ENCODE measurements around the gene GPR156.

GPR156 gene

GRCh38 chr3:120155108-120155507 lies 129.9 kb downstream of the GPR156 start:
- Mint-ChIP-seq H3K4me3 (no peak overlapping the region), H3K9me3 (peaks cover 18 to 20% of the 10 kb centered on the region in 2 donors), H3K4me1 (no peaks in the 10 kb centered on the region), H3K36me3 (peaks cover 10 to 17% of the 10 kb centered on the region in 2 donors), H3K27me3 (peaks cover 5 to 11% of the 10 kb centered on the region in 2 donors), H3K27ac (no peak overlapping the region)
- DNase-seq (no peak), ATAC-seq (replicated peaks) (no peak)

DNA sequence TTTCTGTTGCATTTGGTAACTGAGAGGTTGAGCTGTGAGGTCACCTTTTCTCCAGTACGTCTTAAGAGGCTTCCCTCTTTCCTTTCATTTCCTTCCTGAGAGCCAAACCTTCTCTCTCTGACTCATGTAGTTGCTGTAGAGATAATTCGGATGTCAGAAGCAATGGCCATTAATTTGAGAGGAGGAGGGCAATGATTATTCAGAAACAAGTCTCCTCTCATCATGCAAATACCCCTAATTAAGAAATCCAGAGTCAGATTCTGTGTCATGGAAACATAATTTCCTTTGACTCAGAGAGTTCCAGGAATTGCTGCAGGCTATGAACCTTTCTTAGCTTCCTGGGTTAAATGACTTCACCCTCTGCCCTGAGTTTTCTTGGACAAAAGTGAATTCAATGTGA lies 131.7 kb downstream of the GPR156 start:
- H3K9me3 Mint-ChIP-seq, result peaks cover 18 to 20% of the 10 kb centered on the region in 2 donors
- ATAC-seq (replicated peaks) (no peak), DNase-seq (no peak)
- peaks cover 2 to 5% of the 10 kb centered on the region in 2 donors for H3K4me1 Mint-ChIP-seq
- H3K27me3 Mint-ChIP-seq, result peaks cover 5 to 11% of the 10 kb centered on the region in 2 donors
- H3K27ac Mint-ChIP-seq, result no peak overlapping the region
- peaks cover 10 to 17% of the 10 kb centered on the region in 2 donors for H3K36me3 Mint-ChIP-seq
- H3K4me3 Mint-ChIP-seq, result no peak overlapping the region

DNA sequence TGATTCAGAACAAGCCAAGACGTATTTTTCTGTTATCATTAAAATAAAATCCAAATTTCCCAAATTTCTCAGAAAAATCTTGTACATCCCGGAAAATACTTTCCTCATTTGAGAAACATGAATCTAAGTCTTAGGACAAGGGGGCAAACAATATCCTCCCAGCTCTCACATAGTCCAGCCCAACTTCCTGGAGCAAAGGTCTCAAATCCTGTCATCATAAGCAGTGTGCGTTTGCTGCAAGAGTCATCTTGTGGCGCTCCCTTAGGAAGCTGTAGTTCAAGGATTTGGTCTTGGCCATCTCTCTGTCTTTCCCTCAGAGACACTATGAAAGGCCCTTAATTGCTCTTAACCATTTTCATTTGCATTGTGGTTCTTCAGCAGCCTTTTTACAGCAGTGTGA lies 133.2 kb downstream of the GPR156 start:
- ATAC-seq (replicated peaks) (no peak), DNase-seq (no peak)
- Mint-ChIP-seq H3K4me1 (peaks cover 2 to 6% of the 10 kb centered on the region in 2 donors), H3K27ac (no peak overlapping the region), H3K4me3 (no peak overlapping the region), H3K27me3 (peaks cover 5 to 11% of the 10 kb centered on the region in 2 donors), H3K9me3 (peaks cover 18 to 20% of the 10 kb centered on the region in 2 donors), H3K36me3 (peaks cover 10 to 17% of the 10 kb centered on the region in 2 donors)

DNA sequence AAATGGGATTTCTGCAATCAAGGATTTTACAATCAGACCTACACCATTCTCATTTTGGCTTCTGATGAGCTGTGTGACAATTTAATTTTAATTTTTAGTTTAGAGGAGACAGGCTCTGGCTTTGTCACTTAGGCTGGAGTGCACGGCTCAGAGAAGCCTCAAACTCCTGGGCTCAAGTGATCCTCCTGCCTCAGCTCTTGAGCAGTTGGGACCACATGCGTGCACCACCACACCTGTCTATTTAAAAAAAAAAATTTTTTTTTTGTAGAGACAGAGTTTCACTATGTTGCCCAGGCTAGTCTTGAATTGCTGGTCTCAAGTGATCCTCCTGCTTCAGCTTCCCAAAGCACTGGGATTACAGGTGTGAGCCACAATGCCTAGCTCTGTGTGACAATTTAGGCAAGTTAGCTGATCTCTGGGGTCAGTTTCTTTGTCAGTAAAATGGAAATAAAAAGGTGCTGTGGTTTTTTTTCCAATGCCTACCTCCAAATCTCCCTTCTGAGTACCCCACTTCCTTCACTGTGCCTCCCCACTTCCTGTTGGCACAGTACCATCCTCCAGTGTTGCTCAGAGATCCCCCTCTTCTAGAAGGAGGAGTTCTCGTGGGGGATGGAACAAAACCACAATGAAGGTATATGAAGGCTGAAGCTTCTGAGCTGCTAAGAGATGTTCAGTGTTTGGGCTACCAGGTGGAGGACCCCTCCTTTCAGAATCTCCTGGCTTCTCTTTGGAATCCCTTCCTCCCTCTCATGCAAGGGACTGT lies 136.7 kb downstream of the GPR156 start:
- Mint-ChIP-seq H3K36me3 (no peaks in the 10 kb centered on the region), H3K4me1 (peaks cover 4 to 13% of the 10 kb centered on the region in 2 donors), H3K9me3 (no peaks in the 10 kb centered on the region), H3K27me3 (peaks cover 5 to 7% of the 10 kb centered on the region in 2 donors), H3K27ac (no peak overlapping the region), H3K4me3 (no peak overlapping the region)
- DNase-seq (no peak), ATAC-seq (replicated peaks) (no peak)

DNA sequence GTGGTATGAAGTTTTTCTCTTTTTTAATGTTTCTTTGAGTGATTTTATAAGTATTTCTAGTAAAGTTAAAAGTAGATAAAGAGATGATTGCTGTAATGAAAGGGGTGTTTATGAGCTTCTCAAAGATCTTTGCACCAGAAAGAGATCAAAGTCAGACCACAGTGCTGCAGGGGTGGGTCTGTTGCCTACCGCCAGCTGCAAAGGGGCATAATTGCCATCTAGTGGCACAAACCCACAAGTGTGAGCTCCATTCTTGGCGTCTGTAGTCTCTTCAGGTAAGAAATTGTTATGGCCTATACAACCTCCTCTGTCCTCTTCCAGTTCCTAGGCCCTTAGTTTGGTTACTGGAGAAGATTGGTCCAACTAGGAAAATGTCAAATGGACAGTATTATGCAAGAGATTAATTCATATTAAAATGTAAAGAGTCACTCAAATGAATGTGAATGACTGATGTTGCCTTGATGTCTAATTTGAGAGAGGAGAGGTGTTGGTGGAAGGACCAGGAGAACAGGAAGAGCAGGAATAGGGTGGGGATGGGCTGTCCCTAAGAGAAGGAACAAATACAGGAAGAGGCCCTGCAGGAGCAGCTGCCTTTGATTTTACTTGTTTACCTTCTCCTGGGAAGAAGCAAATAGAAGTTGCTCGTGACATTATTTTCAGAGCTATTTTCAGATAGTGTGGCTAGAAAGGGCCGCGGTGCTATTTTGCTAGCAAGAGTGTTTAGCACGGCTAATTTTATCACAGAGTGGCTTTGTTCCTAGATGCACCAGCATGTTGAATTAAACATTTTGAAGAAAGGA lies 137.8 kb downstream of the GPR156 start:
- peak; percentile 11 for DNase-seq
- Mint-ChIP-seq H3K27ac (no peak overlapping the region), H3K27me3 (peaks cover 0 to 7% of the 10 kb centered on the region in 2 donors), H3K9me3 (no peaks in the 10 kb centered on the region), H3K4me1 (peaks cover 4 to 13% of the 10 kb centered on the region in 2 donors), H3K4me3 (no peak overlapping the region), H3K36me3 (no peaks in the 10 kb centered on the region)
- ATAC-seq (replicated peaks), result peak; percentile 64 to 68

GRCh38 chr3:120145542-120146285 lies 139.3 kb downstream of the GPR156 start:
- ATAC-seq (replicated peaks) (peak; percentile 79 to 89), DNase-seq (no peak)
- Mint-ChIP-seq H3K27me3 (no peaks in the 10 kb centered on the region), H3K9me3 (peaks cover 0 to 3% of the 10 kb centered on the region in 2 donors), H3K36me3 (no peaks in the 10 kb centered on the region), H3K27ac (peak overlapping the region; percentile 25), H3K4me1 (peaks cover 4 to 13% of the 10 kb centered on the region in 2 donors), H3K4me3 (no peak overlapping the region)

GRCh38 chr3:120144267-120144666 lies 140.8 kb downstream of the GPR156 start:
- no peak for DNase-seq
- no peak overlapping the region for H3K4me3 Mint-ChIP-seq
- no peaks in the 10 kb centered on the region for H3K27me3 Mint-ChIP-seq

GRCh38 chr3:120143676-120144075 lies 141.3 kb downstream of the GPR156 start:
- ATAC-seq (replicated peaks) (no peak), DNase-seq (no peak)
- no peak overlapping the region for H3K4me3 Mint-ChIP-seq
- no peaks in the 10 kb centered on the region for H3K27me3 Mint-ChIP-seq
- H3K27ac Mint-ChIP-seq, result no peak overlapping the region
- H3K4me1 Mint-ChIP-seq, result peaks cover 4 to 12% of the 10 kb centered on the region in 2 donors
- peaks cover 0 to 3% of the 10 kb centered on the region in 2 donors for H3K9me3 Mint-ChIP-seq
- no peaks in the 10 kb centered on the region for H3K36me3 Mint-ChIP-seq

More at GRCh38 chr3:120144267-120144666, 140.8 kb downstream of the GPR156 start:
- ATAC-seq (replicated peaks), result no peak
- H3K36me3 Mint-ChIP-seq, result no peaks in the 10 kb centered on the region
- H3K4me1 Mint-ChIP-seq, result peaks cover 4 to 13% of the 10 kb centered on the region in 2 donors
- H3K9me3 Mint-ChIP-seq, result peaks cover 0 to 3% of the 10 kb centered on the region in 2 donors
- H3K27ac Mint-ChIP-seq, result no peak overlapping the region

DNA sequence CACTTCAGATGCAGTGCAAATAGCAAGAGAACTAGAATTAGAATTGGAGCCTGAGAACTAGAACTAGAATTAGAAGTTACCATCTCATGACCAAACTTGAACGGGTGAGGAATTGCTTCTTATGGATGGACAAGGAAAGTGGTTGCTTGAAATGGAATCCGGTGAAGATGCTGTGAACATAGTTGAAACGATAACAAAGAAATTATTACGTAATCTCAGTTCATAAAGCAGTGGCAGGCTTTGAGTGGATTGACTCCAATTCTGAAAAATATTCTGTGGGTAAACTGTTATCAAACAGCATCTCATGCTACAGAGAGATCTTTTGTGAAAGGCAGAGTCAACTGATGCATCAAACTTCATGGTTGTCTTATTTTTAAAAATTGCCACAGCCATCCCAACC lies 142.8 kb downstream of the GPR156 start:
- no peak overlapping the region for H3K4me3 Mint-ChIP-seq
- peaks cover 0 to 3% of the 10 kb centered on the region in 2 donors for H3K9me3 Mint-ChIP-seq
- DNase-seq (no peak), ATAC-seq (replicated peaks) (no peak)
- H3K36me3 Mint-ChIP-seq, result no peaks in the 10 kb centered on the region
- no peak overlapping the region for H3K27ac Mint-ChIP-seq
- peaks cover 2 to 8% of the 10 kb centered on the region in 2 donors for H3K4me1 Mint-ChIP-seq
- no peaks in the 10 kb centered on the region for H3K27me3 Mint-ChIP-seq

GRCh38 chr3:120140098-120140742 lies 144.8 kb downstream of the GPR156 start:
- peaks cover 0 to 3% of the 10 kb centered on the region in 2 donors for H3K9me3 Mint-ChIP-seq
- no peaks in the 10 kb centered on the region for H3K27me3 Mint-ChIP-seq
- ATAC-seq (replicated peaks) (no peak), DNase-seq (no peak)
- H3K36me3 Mint-ChIP-seq, result no peaks in the 10 kb centered on the region
- H3K4me1 Mint-ChIP-seq, result peaks cover 0 to 2% of the 10 kb centered on the region in 2 donors
- H3K27ac Mint-ChIP-seq, result no peak overlapping the region
- H3K4me3 Mint-ChIP-seq, result no peak overlapping the region

DNA sequence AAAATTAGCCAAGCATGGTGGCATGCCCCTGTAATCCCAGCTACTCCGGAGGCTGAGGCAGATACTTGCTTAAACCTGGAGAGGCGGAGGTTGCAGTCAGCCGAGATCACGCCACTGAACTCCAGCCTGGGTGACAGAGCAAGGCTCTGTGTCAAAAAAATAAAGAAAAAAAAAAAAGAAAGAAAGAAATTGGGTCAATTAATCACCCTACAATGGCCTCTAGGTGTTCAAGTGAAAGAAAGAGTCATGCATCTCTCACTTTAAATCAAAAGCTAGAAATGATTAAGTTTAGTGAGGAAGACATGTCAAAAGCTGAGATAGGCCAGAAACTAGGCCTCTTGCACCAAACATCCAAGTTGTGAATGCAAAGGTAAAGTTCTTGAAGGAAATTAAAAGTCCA lies 145.9 kb downstream of the GPR156 start:
- Mint-ChIP-seq H3K36me3 (no peaks in the 10 kb centered on the region), H3K4me1 (no peaks in the 10 kb centered on the region), H3K4me3 (no peak overlapping the region), H3K27me3 (no peaks in the 10 kb centered on the region), H3K27ac (no peak overlapping the region), H3K9me3 (peaks cover 0 to 3% of the 10 kb centered on the region in 2 donors)
- ATAC-seq (replicated peaks) (no peak), DNase-seq (no peak)

GRCh38 chr3:120137548-120137947 lies 147.5 kb downstream of the GPR156 start:
- H3K36me3 Mint-ChIP-seq, result no peaks in the 10 kb centered on the region
- ATAC-seq (replicated peaks) (no peak), DNase-seq (no peak)
- H3K27me3 Mint-ChIP-seq, result no peaks in the 10 kb centered on the region
- no peak overlapping the region for H3K4me3 Mint-ChIP-seq
- no peak overlapping the region for H3K27ac Mint-ChIP-seq
- no peaks in the 10 kb centered on the region for H3K4me1 Mint-ChIP-seq
- peaks cover 0 to 3% of the 10 kb centered on the region in 2 donors for H3K9me3 Mint-ChIP-seq

- Mint-ChIP-seq H3K27ac (no peak overlapping the region), H3K4me3 (no peak overlapping the region), H3K9me3 (no peaks in the 10 kb centered on the region), H3K36me3 (no peaks in the 10 kb centered on the region), H3K27me3 (no peaks in the 10 kb centered on the region), H3K4me1 (no peaks in the 10 kb centered on the region)
- ATAC-seq (replicated peaks), result no peak
- DNase-seq, result no peak
These were observed 154.4 kb downstream of the GPR156 start for GRCh38 chr3:120130656-120131055.

Measured in stimulated activated naive B cell treated with anti-CD40 and anti-IgM and Interleukin-4, amounts not matched to agents 10 μg/mL and 1 μg/mL and 100 μg/mL, for 72 hours (primary cell).